ENCODE data around the gene ARHGAP5. TPM values are rescaled to one million over a fixed set of nuclear protein-coding genes. Genes with fewer than 3 reads are reported as not detected.

Gene ARHGAP5
- total RNA-seq, 1 donor from 2014 or later, result 114 TPM

- H3K4me3 Mint-ChIP-seq, result no peak overlapping the region
These were observed 120.8 kb downstream of the ARHGAP5 start for GRCh38 chr14:32197919-32198318.

GRCh38 chr14:32200368-32201192 lies 123.5 kb downstream of the ARHGAP5 start:
- peaks cover 28% of the 10 kb centered on the region for H3K4me1 Mint-ChIP-seq
- no peak for DNase-seq (ENCODE audit: low read depth, low spot score)
- H3K4me3 Mint-ChIP-seq, result peak overlapping the region; percentile 94
- no peaks in the 10 kb centered on the region for H3K36me3 Mint-ChIP-seq (ENCODE audit: low read depth)
- no peak for TF ChIP-seq CTCF (conservative IDR thresholded peaks at IDR 0.05)
- peaks cover 21% of the 10 kb centered on the region for H3K27me3 Mint-ChIP-seq (ENCODE audit: low read depth)
- H3K27ac Mint-ChIP-seq (ENCODE audit: unreplicated experiment), result no peak overlapping the region
- no peaks in the 10 kb centered on the region for H3K9me3 Mint-ChIP-seq

More at GRCh38 chr14:32197919-32198318, 120.8 kb downstream of the ARHGAP5 start:
- Mint-ChIP-seq H3K4me1 (peaks cover 17% of the 10 kb centered on the region), H3K36me3 (ENCODE audit: low read depth) (no peaks in the 10 kb centered on the region), H3K27me3 (ENCODE audit: low read depth) (peaks cover 14% of the 10 kb centered on the region), H3K9me3 (no peaks in the 10 kb centered on the region), H3K27ac (ENCODE audit: unreplicated experiment) (no peak overlapping the region)
- DNase-seq (ENCODE audit: low read depth, low spot score), result no peak
- TF ChIP-seq CTCF (conservative IDR thresholded peaks at IDR 0.05), result no peak

GRCh38 chr14:32201193-32201815 lies 124.2 kb downstream of the ARHGAP5 start:
- peaks cover 28% of the 10 kb centered on the region for H3K4me1 Mint-ChIP-seq
- H3K27me3 Mint-ChIP-seq (ENCODE audit: low read depth), result peaks cover 22% of the 10 kb centered on the region
- TF ChIP-seq CTCF (conservative IDR thresholded peaks at IDR 0.05), result no peak
- DNase-seq (ENCODE audit: low read depth, low spot score), result peak; percentile 75
- no peaks in the 10 kb centered on the region for H3K36me3 Mint-ChIP-seq (ENCODE audit: low read depth)
- H3K9me3 Mint-ChIP-seq, result no peaks in the 10 kb centered on the region
- peak overlapping the region; percentile 94 for H3K4me3 Mint-ChIP-seq
- peak overlapping the region; percentile 100 for H3K27ac Mint-ChIP-seq (ENCODE audit: unreplicated experiment)

- peaks cover 28% of the 10 kb centered on the region for H3K4me1 Mint-ChIP-seq
- no peak for TF ChIP-seq CTCF (conservative IDR thresholded peaks at IDR 0.05)
- H3K9me3 Mint-ChIP-seq, result no peaks in the 10 kb centered on the region
- H3K27ac Mint-ChIP-seq (ENCODE audit: unreplicated experiment), result peak within 1 kb of the TSS; percentile 100
- DNase-seq (ENCODE audit: low read depth, low spot score), result no peak
- H3K4me3 Mint-ChIP-seq, result peak within 1 kb of the TSS; percentile 94
- H3K27me3 Mint-ChIP-seq (ENCODE audit: low read depth), result peaks cover 27% of the 10 kb centered on the region
- no peaks in the 10 kb centered on the region for H3K36me3 Mint-ChIP-seq (ENCODE audit: low read depth)
These were observed 124.8 kb downstream of the ARHGAP5 start, which contains the start of gene RNU6-7 for GRCh38 chr14:32201816-32202490. Gene RNU6-7 (plus strand): TSS chr14:32202045.

- TF ChIP-seq CTCF (conservative IDR thresholded peaks at IDR 0.05), result no peak
- Mint-ChIP-seq H3K27me3 (ENCODE audit: low read depth) (peaks cover 27% of the 10 kb centered on the region), H3K27ac (ENCODE audit: unreplicated experiment) (peak overlapping the region; percentile 100), H3K4me1 (peaks cover 28% of the 10 kb centered on the region), H3K36me3 (ENCODE audit: low read depth) (no peaks in the 10 kb centered on the region), H3K9me3 (no peaks in the 10 kb centered on the region), H3K4me3 (peak overlapping the region; percentile 94)
- DNase-seq (ENCODE audit: low read depth, low spot score), result peak; percentile 11
These were observed 125.4 kb downstream of the ARHGAP5 start for GRCh38 chr14:32202491-32202997.

Measured in neural crest cell (in vitro differentiated cells).